Measurements from ENCODE around the gene C2orf49. TPM values are rescaled to one million over a fixed set of nuclear protein-coding genes. Genes with fewer than 3 reads are reported as not detected.

C2orf49 gene
- total and polyA plus RNA-seq, 9 of the 15 experiments (the other 6 are each of a cell fraction or from before 2014, with no cell fraction given): 17.9 to 38.2 (median 25.6) TPM

DNA sequence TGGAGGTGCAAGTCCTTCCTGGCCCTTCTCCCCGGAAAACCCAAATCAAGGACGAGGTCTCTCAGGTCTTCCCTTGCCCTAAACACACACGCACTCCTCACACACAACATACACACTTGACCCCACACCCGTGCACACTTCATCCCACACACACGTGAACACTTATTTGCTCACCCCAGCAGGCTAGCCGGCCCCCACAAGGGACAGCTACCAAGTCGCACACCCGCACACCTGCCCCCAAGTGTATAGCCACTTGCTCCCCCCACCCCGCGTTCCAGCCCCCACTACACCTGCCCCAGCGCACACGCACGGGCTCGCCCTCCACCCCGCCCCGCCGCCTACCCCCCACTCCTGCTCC, 8.2 kb upstream of the C2orf49 start (continued):
- TF ChIP-seq KDM4B (IDR thresholded peaks at IDR 0.05; ENCODE audit: borderline replicate concordance in 2 of 2, low read depth in 1 of 2) (0 out of 4 replicates have a peak, but pooled peaks of 1 of the 2 experiments have one; percentile 28), TAF7 (tag; IDR thresholded peaks at IDR 0.05) (no peak), NR2C1 (IDR thresholded peaks at IDR 0.05) (no peak), NR2C1 (tag; IDR thresholded peaks at IDR 0.05) (no peak), BACH1 (tag; IDR thresholded peaks at IDR 0.05) (no peak), CBX1 (IDR thresholded peaks at IDR 0.05; ENCODE audit: low read depth) (no peak), SRSF3 (IDR thresholded peaks at IDR 0.05; ENCODE audit: insufficient read depth, low read length) (no peak), IRF2 (CRISPR knock-in tag; IDR thresholded peaks at IDR 0.05) (no peak), TEAD4 (IDR thresholded peaks at IDR 0.05; ENCODE audit: low read length) (no peak), TEAD4 (CRISPR knock-in tag; IDR thresholded peaks at IDR 0.05; ENCODE audit: borderline replicate concordance) (no peak), NFRKB (IDR thresholded peaks at IDR 0.05; ENCODE audit: low read depth) (no peak), ZNF146 (CRISPR knock-in tag; IDR thresholded peaks at IDR 0.05; ENCODE audit: unreplicated experiment) (no peak), PHB2 (IDR thresholded peaks at IDR 0.05; ENCODE audit: low read depth) (no peak), CC2D1A (IDR thresholded peaks at IDR 0.05) (no peak), RBM25 (IDR thresholded peaks at IDR 0.05; ENCODE audit: low read depth, low read length, severe bottlenecking) (no peak), RBM22 (IDR thresholded peaks at IDR 0.05; ENCODE audit: low read depth, low read length, poor library complexity, severe bottlenecking) (no peak), ZNF79 (CRISPR knock-in tag; IDR thresholded peaks at IDR 0.05; ENCODE audit: low read depth) (no peak)
- TF ChIP-seq, protein P1, sequence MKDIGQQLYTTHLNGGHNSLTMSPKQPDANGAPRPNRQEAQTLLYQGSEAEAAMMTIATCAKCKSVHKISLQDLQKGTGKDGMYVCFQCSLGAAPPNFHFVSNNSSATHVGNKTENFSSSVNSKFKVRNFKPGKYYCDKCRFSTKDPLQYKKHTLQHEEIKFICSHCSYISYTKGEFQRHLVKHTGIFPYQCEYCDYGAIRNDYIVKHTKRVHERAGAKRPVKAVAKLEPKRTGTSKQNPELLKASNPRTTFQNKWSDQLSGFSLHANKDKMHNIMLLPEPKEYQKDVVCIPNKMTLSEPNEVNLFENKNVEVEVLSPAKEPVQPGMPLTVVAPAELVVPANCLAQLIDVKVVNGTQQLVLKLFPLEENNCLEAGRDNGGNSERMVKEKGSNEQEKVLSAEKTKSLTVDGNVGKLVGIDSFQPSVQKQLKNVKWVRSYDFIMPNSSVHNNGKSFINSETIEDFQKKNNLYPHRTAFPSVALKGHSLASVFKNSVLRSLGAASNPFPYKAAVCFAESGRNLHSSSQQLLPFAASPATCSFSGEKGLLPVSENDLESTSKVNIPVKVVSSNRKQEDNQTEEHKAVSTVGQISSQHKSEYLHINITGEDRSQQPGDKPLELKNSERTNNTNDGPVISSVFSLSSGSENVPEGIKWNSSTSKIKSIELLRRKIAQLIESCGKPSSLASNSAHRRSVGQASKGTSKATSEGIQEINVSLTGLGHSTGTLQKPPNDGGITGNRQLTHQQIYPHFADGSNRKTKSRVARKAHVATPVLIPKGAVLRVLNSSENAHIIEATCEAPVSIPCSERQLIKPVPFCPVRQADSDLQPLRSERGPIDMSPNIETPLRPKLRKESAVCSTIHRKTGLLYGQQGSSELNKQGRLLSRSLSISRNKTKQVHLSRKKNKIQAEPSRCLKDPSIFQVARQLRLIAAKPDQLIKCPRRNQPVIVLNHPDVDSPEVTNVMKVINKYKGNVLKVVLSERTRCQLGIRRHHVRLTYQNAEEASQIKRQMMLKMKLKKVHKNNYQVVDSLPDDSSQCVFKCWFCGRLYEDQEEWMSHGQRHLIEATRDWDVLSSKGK (CRISPR knock-in tag; IDR thresholded peaks at IDR 0.05): no peak
- TF ChIP-seq, protein P2, sequence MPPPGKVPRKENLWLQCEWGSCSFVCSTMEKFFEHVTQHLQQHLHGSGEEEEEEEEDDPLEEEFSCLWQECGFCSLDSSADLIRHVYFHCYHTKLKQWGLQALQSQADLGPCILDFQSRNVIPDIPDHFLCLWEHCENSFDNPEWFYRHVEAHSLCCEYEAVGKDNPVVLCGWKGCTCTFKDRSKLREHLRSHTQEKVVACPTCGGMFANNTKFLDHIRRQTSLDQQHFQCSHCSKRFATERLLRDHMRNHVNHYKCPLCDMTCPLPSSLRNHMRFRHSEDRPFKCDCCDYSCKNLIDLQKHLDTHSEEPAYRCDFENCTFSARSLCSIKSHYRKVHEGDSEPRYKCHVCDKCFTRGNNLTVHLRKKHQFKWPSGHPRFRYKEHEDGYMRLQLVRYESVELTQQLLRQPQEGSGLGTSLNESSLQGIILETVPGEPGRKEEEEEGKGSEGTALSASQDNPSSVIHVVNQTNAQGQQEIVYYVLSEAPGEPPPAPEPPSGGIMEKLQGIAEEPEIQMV (tag; conservative IDR thresholded peaks at IDR 0.05; ENCODE audit: low read depth): no peak
- TF ChIP-seq, protein P3, sequence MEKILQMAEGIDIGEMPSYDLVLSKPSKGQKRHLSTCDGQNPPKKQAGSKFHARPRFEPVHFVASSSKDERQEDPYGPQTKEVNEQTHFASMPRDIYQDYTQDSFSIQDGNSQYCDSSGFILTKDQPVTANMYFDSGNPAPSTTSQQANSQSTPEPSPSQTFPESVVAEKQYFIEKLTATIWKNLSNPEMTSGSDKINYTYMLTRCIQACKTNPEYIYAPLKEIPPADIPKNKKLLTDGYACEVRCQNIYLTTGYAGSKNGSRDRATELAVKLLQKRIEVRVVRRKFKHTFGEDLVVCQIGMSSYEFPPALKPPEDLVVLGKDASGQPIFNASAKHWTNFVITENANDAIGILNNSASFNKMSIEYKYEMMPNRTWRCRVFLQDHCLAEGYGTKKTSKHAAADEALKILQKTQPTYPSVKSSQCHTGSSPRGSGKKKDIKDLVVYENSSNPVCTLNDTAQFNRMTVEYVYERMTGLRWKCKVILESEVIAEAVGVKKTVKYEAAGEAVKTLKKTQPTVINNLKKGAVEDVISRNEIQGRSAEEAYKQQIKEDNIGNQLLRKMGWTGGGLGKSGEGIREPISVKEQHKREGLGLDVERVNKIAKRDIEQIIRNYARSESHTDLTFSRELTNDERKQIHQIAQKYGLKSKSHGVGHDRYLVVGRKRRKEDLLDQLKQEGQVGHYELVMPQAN (IDR thresholded peaks at IDR 0.05; ENCODE audit: borderline replicate concordance): 0 out of 2 replicates have a peak, but pooled peaks have one; percentile 25
- TF ChIP-seq, protein P4, sequence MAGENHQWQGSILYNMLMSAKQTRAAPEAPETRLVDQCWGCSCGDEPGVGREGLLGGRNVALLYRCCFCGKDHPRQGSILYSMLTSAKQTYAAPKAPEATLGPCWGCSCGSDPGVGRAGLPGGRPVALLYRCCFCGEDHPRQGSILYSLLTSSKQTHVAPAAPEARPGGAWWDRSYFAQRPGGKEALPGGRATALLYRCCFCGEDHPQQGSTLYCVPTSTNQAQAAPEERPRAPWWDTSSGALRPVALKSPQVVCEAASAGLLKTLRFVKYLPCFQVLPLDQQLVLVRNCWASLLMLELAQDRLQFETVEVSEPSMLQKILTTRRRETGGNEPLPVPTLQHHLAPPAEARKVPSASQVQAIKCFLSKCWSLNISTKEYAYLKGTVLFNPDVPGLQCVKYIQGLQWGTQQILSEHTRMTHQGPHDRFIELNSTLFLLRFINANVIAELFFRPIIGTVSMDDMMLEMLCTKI (IDR thresholded peaks at IDR 0.05; ENCODE audit: partially characterized antibody): no peak

All from K562 (cell line).